VCaP (cell line): Measurements from ENCODE around the gene ADPRH.
"Not testable (repeated sequence)": the region's sequence is repeated elsewhere in the genome, so short reads cannot be mapped to it uniquely, and the experiment has no call there.

ENCODE experiments used
- H3K27ac ChIP-seq: fragments of 450-650 bp; 2 replicates; pipeline ENCODE4 v1.5.1; 2017
- CTCF ChIP-seq: fragments of 450-650 bp; conservative IDR thresholded peaks from 2 replicates; pipeline ENCODE4 v1.5.1; 2017; ENCODE audit warnings: mild to moderate bottlenecking, moderate library complexity

ADPRH gene

GRCh38 chr3:119541547-119541946 lies 37.7 kb upstream of the ADPRH start:
- no peak for TF ChIP-seq CTCF
- H3K27ac ChIP-seq = no peak overlapping the region

DNA sequence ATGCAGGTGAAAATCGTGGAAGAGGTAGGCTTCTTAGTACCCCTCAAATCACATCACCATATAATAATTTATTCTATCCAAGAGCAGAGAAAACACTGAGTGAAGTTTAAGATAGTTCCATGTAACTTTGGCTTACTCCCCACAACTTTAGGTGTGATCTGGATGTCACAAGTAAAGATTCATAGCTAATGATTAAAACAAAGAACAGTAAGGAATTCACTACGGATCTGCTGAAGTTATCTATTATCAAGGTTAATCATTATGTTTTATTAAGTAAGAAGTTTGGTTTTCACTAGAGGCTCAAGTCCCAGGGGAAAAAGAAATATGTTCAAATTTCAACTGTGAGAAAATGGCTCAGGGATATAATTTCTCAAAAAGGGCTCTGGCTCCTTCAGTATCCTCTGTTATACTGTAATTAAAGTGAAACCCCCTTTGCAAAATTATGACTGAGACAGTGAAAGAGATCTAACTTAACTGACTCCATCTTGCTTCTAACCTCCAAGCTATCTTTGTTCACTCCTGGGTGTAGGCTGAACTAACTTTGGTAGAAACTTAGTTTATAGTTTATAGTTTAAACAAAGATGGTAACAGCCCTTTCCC lies 37.0 kb upstream of the ADPRH start:
- no peak overlapping the region for H3K27ac ChIP-seq
- no peak for TF ChIP-seq CTCF

DNA sequence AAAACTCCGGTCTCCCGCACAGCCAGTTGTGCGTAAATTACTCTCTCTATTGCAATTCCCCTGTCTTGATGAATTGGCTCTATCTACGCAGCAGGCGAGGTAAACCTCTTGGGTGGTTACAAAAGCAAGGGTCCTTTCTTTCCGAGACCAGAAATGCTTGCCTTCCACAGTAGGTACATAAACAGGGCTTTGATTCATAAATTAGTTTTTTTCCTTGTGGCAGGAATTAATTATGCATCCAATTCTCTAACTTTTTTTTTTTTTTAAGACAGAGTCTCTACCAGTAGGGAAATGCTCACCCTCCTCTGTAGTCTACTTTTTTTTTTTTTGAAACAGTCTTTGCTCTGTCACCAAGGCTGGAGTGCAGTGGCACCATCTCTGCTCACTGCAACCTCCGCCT lies 36.1 kb upstream of the ADPRH start:
- no peak for TF ChIP-seq CTCF
- no peak overlapping the region for H3K27ac ChIP-seq

GRCh38 chr3:119547227-119547626 lies 32.1 kb upstream of the ADPRH start:
- TF ChIP-seq CTCF = no peak

DNA sequence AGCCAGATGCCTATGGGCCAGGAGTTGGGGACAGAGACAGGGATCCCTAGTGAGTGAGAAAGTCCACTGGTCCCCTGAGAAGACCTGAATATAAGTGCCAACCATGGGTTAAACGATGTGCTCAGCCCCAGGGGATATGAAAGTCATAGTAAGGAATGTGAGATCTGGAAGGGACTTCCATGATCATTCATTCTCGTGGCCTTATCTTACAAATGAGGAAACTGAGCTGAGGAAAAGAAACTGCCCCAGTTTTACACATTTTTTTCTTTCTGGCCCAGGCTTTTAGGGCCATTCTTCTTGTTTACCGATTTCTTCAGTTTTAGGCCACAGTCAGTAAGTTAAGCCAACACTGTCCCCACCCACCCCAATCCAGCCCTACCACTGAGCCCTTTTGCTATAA lies 31.0 kb upstream of the ADPRH start:
- no peak for TF ChIP-seq CTCF
- H3K27ac ChIP-seq = no peak overlapping the region

More at GRCh38 chr3:119547227-119547626, 32.1 kb upstream of the ADPRH start:
- no peak overlapping the region for H3K27ac ChIP-seq

DNA sequence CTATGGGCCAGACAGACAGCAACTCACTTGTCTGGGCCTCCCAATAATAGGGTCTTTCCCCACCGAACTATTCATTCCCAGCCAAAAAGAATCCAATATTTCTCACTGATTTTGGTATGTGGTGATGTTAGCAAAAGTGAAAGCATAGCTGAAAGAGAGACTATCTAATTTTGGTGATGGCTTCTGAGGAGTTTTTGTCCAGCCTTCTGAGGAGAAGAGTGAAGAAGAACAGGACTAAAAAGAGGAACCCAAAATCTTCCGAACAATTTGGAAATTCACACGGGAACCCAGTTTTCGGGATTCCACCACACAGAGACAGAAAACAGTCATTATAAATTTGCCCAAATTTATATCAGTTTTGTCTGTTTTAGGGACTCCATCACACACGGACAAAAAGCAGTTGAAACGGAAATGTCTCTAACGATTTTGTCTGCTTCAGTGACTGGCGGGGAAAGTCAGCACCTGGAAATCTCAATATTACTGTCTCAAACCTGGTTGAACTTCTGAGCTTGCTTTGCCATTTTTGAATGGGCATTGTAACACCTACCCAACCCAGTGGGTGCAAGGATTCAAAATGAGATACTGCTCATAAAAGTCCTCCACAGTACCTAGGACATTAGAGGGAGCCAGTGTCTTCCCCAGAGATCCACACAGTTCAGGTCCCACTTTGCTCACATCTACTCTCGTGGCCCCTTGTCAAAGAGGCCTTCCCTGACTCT lies 28.9 kb upstream of the ADPRH start:
- TF ChIP-seq CTCF = no peak
- H3K27ac ChIP-seq = no peak overlapping the region

- no peak overlapping the region for H3K27ac ChIP-seq
- no peak for TF ChIP-seq CTCF
Observed at GRCh38 chr3:119551598-119551997, 27.7 kb upstream of the ADPRH start.

- not testable (repeated sequence) for H3K27ac ChIP-seq
Observed at GRCh38 chr3:119552928-119553327, 26.4 kb upstream of the ADPRH start.
